SIG-M5 (cell line): Measurements from ENCODE around the gene ARHGAP1.
"Not testable (repeated sequence)": the region's sequence is repeated elsewhere in the genome, so short reads cannot be mapped to it uniquely, and the experiment has no call there.

ENCODE experiments used
- DNase-seq: peaks from one replicate; lab custom pipeline; 2025; lab: John Stamatoyannopoulos, UW

Gene ARHGAP1

GRCh38 chr11:46723359-46723680, 22.9 kb upstream of the ARHGAP1 start:
- DNase-seq: no peak

- no peak for DNase-seq
Measured at GRCh38 chr11:46722566-46723358, 22.3 kb upstream of the ARHGAP1 start.

- DNase-seq: no peak
Measured at GRCh38 chr11:46721286-46721685, 20.9 kb upstream of the ARHGAP1 start.

DNA sequence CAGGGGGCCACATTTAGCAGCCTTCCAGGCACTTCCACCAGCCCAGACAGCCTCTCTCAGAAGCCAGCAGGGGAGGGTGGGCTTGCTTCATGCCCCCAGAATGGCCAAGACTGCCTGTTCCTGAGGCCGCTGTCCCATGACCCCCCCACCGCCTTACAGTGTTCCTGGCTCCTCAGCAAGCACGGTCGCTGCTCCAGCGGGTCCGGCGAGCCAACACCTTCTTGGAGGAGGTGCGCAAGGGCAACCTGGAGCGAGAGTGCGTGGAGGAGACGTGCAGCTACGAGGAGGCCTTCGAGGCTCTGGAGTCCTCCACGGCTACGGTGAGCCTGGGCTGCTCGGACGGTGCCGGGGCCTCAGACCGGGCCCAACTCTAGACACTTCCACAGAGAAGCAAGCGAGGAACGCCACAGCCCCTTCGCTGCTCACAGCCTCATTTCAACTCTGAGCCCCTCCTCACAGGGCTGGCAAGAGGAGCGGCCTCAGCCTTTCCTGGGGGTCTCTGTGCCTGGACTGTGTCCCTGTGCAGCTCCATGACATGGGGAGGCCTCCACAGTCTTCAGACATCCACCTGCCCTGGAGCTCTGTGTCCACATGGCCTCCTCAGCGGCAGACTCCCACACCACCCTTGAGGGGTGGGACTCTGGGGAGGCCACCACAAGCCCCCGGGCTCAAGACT, 19.3 kb upstream of the ARHGAP1 start:
- DNase-seq: no peak

GRCh38 chr11:46719048-46719542, 18.7 kb upstream of the ARHGAP1 start, which contains the start of gene F2:
F2 (plus strand) TSS chr11:46719213; CDS start chr11:46719236, 23 bp downstream.
- no peak for DNase-seq

DNA sequence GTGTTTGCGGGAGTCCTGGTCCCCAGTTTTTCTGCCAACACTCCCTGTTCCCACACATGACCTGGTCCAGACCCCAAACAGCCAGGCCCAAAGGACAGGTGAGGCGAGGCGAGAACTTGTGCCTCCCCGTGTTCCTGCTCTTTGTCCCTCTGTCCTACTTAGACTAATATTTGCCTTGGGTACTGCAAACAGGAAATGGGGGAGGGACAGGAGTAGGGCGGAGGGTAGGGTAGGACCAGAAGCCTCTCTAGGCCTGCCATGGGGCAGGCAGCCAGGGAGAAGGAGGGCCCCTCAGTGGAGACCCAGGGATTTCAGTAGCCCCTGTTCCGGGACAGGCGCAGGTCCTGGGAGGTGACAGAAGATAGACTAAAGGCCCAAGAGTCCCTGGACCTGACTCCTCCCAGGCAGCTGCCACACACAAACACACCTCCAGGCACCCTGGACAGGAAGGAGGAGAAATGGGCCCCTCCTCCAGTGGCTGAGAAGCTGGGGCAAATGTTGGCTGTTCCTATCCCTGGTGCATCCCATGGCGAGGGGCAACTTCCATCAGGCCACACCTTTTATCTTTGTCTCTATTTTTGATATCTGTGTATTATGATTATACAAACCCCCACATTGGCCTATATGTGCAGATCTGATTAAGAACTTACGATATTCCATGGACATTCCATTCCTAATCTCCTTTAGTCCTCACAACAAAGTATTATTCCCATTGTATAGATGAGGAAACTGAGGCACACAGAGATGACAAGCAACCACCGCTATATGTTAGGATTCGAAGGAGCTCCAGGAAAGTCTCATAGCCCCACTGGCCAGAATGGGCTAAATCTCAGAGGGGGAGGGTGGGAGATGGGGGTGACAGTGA, 18.0 kb upstream of the ARHGAP1 start:
- no peak for DNase-seq

DNA sequence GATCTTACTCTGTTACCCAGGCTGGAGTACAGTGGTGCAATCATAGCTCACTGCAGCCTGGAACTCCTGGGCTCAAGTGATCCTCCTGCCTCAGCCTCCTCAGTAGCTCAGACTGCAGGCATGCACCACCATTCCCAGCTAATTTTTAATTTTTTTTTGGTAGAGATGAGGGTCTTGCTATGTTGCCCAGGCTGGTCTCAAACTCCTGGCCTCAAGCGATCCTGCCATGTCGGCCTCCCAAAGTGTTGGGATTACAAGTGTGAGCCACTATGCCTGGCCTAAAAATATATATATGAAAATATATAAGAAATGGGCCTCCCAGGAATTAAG, 17.4 kb upstream of the ARHGAP1 start:
- DNase-seq: not testable (repeated sequence)

DNA sequence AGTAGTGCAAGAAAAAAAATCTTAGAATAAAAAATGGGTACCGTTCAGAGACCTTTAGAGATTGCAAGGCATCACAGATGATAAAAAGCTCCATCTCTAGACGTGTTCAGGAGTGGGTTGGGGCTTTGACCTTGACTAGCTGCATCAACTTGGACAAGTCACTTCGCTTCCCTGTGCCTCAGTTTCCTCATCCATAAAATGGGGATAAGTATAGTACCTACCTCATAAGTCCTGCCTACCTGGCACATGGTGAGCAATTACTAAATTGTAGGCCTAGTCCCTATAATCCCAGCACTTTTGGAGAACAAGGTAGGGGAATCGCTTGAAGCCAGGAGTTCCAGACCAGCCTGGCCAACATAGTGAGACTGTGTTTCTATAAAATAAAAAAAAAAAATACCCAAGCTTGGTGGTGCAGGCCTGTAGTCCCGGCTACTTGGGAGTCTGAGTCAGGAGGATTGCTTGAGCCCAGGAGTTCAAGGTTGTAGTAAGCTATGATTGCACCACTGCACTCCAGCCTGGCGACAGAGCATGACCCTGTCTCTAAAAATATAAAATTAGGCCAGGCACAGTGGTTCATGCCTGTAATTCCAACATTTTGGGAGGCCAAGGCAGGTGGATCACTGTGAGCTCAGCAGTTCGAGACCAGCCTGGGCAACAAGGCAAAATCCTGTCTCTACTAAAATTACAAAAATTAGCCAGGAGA, 12.6 kb upstream of the ARHGAP1 start:
- DNase-seq: no peak

DNA sequence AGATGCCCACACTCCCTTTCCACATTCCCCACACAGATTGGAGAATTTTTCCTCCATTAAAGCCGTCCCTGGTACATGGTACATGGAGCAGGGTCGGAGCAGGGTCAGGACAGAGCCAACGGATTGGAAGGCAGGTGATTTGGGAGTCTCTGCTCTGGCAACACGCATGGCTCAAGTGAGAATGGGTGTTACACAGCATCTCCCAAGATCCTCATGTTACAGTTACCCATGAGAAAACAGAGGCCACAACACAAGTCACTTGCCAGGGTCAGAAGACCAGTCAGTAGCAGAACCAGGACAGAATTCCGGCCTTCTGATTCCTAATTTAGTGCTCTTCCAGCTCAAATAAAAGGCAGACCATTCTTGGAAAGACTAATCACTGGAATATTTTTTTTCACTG, 10.9 kb upstream of the ARHGAP1 start:
- DNase-seq: no peak

DNA sequence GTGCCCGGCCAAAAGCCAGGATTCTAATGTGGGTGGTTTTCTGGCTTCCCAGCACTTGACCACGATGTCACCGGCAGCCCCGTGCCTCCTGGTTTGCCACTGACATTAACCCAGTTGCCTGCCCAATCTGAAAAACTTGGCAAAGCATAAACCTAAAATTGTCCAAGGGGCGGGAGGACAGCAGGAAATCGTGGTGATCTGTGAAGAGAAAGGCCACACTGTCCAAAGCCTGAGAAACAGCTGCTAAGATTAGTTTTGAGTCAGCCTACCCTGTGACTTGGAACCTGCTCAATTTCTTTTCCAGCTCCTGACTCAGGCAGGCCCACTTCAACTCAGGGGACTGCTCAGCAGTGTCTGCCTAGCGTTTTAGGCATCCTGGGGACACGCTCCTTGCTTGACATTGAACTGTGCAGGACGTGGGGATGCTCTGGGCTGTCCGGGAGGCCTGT, 10.4 kb upstream of the ARHGAP1 start:
- DNase-seq: no peak

DNA sequence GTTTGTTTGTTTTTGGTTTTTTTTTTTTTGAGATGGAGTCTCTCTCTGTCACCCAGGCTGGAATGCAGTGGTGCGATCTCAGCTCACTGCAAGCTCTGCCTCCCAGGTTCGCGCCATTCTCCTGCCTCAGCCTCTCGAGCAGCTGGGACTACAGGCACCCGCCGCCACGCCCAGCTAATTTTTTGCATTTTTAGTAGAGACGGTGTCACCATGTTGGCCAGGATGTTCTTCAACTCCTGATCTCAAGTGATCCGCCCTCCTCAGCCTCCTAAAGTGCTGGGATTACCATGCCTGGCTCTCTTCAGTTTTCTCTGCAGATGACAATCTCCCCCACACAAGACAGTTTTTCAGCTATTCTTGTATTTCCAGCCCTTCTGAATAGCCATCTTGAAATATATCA, 8.9 kb upstream of the ARHGAP1 start:
- not testable (repeated sequence) for DNase-seq

GRCh38 chr11:46706886-46707285, 6.5 kb upstream of the ARHGAP1 start:
- no peak for DNase-seq

DNA sequence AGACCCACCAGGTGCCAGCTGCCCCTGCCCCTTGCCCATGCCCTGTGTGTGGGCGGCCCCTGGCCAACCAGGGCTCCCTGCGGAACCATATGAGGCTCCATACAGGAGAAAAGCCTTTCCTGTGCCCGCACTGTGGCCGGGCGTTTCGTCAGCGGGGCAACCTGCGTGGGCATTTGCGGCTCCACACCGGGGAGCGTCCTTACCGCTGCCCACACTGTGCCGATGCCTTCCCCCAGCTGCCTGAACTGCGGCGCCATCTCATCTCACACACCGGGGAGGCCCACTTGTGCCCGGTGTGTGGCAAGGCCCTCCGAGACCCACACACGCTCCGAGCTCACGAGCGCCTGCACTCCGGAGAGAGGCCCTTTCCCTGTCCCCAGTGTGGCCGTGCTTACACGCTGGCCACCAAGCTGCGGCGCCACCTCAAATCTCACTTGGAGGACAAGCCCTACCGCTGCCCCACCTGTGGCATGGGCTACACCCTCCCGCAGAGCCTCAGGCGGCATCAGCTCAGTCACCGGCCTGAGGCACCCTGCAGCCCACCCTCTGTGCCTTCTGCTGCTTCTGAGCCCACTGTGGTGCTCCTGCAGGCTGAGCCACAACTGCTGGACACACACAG, 4.8 kb upstream of the ARHGAP1 start:
- no peak for DNase-seq

DNA sequence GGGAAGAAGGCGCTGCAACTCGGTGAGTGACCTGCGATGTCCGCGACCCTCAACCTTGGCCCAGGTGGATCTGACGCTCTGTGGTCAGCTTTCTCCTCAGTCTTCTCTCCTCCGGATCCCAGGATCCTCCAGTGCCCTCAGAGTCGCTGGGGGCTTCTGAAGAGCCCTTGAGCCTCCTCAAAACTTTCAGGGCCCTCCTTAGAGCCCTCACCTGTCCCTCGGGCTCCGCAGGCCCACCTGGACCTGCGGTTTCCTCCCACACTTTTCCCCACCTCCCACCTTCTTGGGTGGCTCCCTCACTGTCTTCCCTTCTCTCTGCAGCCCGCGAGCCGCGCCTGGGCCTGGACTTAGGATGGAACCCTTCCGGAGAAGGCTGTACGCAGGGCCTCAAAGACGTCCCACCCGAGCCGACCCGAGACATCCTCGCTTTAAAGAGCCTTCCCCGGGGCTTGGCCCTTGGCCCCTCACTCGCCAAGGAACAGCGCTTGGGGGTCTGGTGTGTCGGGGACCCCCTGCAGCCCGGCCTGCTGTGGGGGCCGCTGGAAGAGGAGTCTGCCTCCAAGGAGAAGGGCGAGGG, 747 bp upstream of the ARHGAP1 start:
- no peak for DNase-seq

GRCh38 chr11:46698597-46698996, 1.8 kb downstream of the ARHGAP1 start:
- DNase-seq: no peak

GRCh38 chr11:46697723-46698122, 2.7 kb downstream of the ARHGAP1 start:
- DNase-seq: no peak

DNA sequence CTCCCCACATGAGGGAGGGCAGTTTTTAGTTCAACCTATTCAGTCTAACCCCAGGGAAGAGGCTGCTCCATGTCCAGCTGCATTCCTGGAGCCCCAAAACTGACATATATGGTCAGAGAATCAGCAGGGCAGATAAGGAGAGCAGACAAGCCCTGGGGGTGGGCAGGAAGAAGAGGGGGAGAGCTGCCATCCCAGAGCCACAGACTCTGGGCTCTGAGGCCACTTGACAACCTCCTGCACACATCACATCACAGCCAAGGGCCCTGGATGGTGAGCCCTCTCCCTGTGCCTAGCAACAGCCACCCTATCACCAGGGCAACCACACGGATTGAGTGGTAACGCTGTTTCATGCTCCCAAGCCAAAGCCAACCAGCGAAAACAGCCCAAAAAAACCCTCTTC, 3.1 kb downstream of the ARHGAP1 start:
- DNase-seq: no peak

- DNase-seq: no peak
Measured at GRCh38 chr11:46696212-46696558, 4.2 kb downstream of the ARHGAP1 start.

GRCh38 chr11:46695345-46696211, 4.8 kb downstream of the ARHGAP1 start:
- DNase-seq: no peak

- no peak for DNase-seq
Measured at GRCh38 chr11:46694607-46695006, 5.8 kb downstream of the ARHGAP1 start.
